NOMO-1 treated with DMSO at 0.1 percent for 48 hours (cell line): ENCODE data around the gene FBXW8.
A peak's percentile ranks its signal among the peaks of the same experiment; 100 is the strongest.

Source experiments
- DNase-seq: peaks from one replicate; lab custom pipeline; 2025; ENCODE audit not compliant: unreplicated experiment; lab: John Stamatoyannopoulos, UW

FBXW8 gene

GRCh38 chr12:117052386-117053049, 141.8 kb downstream of the FBXW8 start:
- DNase-seq, result no peak

DNA sequence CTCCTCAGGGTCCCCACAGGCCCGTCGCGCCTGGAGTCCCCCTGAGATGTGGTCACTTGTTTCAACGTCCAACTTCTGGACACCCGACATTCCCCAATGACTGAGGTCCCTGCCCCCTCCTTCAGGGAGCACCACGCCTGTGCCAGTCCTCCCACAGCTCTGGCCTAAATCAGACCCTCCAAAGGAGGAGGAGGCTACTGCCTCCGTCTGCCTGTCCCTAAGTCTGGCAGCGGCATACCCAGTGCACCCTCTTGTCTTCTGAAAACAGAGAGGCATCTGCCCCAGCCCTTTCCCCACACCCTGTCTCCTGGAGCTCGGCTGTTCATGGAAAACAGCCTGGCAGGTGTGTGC, 142.3 kb downstream of the FBXW8 start:
- no peak for DNase-seq

DNA sequence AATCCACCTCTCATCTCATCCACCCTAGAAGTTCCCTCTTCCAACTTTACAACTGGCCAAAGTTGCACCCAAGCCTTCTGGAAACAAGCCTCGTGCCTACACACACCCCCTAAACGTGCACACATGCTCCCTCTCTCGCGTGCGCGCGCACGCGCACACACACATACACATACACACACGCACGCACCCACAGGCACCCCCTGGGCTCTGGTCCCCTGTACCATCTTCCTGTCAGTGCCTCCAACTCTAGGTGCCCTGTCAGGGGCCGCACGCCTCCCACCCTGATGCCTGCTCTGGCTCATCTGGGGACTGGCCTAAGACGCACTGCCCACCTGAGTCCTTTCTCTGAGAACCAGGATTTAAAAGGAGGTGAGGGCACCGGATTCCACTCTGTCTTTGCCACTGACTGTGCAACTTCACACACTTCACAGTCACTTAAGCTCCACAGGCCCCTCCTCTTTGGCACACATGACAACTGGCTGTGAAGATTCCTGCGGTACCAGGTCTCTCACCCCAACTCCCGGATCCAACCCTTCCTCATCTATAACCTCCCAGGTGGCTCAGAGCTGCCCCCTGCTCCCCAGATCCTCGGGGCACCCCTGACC, 142.9 kb downstream of the FBXW8 start:
- DNase-seq, result no peak

DNA sequence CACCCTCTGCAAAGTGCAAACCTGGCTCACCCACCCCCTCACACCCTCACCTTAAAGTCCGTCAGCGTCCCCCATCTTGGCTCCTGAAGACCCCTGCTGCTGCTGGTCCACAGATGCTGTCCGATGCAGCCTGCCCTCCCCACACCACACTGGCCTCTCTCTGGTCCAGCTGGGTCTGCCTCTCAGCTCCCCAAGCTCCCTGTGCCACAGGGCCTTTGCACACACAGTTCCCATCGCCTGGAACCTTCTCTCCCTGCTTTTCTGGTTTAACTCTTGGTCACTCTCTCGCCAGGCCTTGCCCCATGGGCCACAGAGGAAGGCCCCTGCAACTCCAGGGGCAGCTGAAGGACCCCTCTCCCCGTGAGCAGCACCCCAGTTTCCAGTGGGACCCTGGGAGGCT, 143.5 kb downstream of the FBXW8 start:
- no peak for DNase-seq

GRCh38 chr12:117057626-117058025, 146.9 kb downstream of the FBXW8 start:
- peak; percentile 52 for DNase-seq

DNA sequence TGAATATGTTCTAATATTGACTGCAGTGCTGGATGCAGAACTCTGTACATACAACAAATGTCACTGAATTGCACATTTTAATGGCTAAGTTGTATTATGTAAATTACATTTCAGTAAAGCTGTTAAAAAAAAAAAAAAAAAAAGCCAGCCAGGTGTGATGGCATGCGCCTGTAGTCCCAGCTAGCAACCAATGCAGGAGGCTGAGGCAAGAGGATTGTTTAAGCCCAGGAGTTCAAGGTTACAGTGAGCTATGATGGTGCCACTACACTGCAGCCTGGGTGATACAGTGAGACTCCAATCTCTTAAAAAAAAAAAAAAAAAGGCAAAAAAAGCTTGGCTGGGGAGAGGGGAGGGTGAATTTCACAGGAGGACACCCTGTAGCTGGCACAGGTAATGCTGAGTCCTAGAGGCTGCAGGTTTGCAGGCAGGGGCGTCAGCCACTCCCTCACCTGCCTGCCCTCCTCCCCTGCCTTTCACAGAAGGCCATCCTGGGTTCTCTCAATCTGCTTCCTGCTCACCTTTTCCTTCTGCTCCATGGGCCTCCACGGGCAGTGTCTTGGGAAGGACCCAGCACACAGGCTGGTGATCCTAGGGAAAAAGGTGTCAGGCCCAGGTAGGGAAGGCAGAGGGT, 147.8 kb downstream of the FBXW8 start:
- DNase-seq, result no peak

- DNase-seq, result no peak
These were observed 148.4 kb downstream of the FBXW8 start for GRCh38 chr12:117059156-117059555.

DNA sequence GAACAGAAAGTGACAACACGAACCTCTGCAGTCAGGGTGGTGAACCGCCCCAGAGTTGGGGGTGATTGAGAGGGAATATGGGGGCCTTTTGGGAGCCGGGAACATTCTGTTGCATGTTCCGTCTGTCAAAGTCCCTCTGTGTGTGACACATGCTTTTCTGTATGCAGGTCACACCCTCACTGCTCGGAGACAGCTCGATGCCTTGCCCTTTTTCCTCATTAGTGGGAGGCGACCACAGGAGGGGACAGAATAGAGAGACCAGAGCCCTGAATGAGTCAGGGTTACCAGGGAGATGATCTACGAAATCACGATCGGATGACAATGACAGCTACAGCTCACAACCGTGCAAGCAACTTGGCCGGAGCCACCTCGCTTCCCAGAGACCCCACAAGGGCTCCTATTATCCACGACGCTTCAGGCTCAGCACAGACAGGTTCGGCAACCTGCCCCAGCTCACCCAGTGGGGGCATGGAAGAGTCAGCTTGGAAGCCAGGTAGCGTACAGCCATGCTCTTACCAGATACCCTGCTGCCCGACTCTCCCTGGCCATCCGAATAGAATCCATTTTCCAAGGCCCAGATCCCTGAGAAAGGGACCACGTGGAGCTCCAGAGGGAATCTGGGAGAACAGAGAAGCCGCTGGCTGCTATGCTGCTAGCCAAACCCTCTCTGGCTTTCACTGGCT, 149.6 kb downstream of the FBXW8 start:
- DNase-seq, result peak; percentile 18

DNA sequence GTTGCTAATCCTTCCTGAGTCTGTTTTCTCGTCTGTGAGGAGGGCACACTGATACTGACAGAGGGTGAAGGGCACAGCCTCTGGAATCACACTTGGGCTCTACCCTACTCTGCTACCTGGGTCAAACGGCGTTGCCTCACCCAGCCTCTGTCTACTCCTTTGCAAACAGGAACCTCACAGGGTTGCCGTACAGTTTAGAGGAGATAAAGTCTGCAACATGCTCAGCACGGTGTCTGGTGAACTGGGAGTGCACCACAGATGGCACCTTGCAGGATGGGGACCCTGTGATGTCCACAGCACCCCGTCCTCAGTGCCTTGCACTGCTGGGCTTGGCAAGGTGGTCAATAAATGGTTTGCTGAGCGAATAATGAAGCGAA, 150.2 kb downstream of the FBXW8 start:
- peak; percentile 9 for DNase-seq

GRCh38 chr12:117061555-117062079, 150.9 kb downstream of the FBXW8 start:
- DNase-seq, result no peak

DNA sequence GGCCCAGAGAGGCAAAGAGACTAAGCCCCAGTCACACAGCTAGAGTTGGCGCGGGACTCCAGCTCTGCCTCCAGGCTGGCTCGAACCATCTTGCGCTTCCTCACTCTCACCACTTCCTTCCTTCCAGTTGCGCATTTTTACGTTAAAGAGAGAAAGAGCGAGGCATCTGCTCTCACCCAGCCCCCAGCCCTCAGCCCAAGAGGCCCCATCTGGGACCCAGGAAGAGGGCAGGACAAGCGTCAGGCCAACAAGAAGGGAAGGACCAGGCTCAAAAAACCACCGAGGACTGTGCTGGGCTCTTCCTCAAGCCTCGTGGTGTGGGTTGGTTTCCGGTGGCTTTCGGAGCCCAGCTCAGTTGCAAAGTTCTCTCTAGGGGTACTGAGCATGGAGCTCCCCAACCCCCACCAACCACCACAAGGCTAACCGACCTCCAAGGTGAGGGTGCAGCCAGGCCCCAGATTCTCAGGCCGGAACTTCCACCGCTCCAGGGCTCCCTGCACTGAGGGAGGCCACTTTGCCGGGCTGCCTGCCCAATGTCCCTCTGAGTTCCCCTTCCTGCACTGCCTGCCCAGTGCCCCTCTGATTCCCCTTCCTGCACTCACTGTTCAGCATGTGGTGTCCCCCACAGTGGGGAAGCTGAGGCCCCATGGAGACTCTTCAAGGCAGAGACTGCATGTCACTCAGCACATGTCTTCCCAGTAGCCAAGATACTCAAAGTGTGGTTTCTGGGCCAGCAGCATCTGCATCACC, 152.6 kb downstream of the FBXW8 start:
- DNase-seq, result peak; percentile 89

- no peak for DNase-seq
These were observed 153.3 kb downstream of the FBXW8 start for GRCh38 chr12:117064049-117064448.

GRCh38 chr12:117064596-117064995, 153.8 kb downstream of the FBXW8 start:
- no peak for DNase-seq

DNA sequence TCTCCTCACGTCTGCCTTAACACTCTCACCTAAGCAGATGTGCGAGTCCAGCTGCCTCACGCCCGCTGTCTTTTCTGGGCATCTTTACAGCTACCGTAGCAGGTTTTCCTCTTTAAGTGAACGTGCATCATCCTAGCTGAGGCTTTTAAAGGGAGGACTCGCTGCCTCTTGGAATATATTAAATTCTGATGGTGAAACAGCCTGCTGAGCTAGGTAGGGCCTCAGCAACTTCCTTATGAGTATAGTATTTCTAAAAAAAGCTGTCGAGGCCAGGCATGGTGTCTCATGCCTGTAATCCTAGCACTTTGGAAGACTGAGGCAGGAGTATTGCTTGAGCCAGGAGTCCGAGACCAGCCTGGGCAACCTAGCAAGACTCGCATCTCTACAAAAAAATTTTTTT, 156.3 kb downstream of the FBXW8 start:
- DNase-seq, result peak; percentile 57

GRCh38 chr12:117067638-117068037, 156.9 kb downstream of the FBXW8 start:
- DNase-seq, result no peak

DNA sequence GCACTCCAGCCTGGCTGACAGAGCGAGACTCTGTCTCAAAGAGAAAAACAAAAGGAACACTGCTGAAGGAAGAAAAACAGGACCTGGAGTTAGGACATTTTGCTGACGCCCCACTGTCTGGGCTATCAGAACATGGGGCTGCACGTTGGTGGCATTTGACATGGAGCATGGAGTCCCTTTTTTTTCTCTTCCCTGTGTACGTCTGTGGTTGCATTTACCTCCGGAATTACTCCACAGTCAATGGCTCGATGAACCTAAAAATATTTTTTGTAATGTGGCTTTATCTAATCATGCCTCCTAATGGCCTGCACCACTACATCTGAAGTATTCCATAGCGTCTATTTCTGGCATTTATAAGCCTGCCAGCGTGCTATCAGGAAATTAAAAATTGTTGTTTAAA, 157.7 kb downstream of the FBXW8 start:
- DNase-seq, result no peak

- no peak for DNase-seq
These were observed 158.5 kb downstream of the FBXW8 start for GRCh38 chr12:117069101-117069797.

GRCh38 chr12:117069926-117070900, 159.5 kb downstream of the FBXW8 start:
- peak; percentile 80 for DNase-seq

DNA sequence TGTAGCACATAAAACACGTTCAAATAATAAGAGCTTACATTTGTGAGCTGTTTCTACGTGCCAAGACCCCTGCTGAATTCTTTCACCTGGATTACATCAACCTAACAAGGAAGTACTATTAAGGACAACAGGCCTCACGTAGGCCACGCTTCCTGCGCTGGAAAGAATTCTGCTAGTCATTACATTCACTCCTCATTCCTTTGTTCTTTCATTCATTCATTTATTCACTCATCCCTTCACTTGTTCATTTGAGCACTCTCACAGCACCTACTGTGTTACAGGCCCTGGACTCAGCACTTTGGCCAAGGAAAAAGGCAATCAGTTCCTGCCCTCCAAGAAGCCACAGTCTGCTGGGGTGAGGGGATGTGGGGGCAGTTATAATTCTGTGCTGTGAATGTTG, 160.3 kb downstream of the FBXW8 start:
- DNase-seq, result no peak
